Keratinocyte (primary cell): ENCODE measurements around the gene ZNRF4. TPM values are rescaled to one million over a fixed set of nuclear protein-coding genes. Genes with fewer than 3 reads are reported as not detected.

ENCODE experiments used
- DNase-seq: peaks from one replicate; pipeline ENCODE4 v3.0.0-alpha.2; 2011; ENCODE audit warnings: low read depth, missing footprints, low spot score
- FAIRE-seq: peaks from 2 replicates; lab custom pipeline; 2011; peaks lifted over from hg19 to GRCh38; lab: Jason Lieb, UNC
- H2AFZ ChIP-seq: 2 replicates; pipeline ENCODE4 v1.6.0; 2012; ENCODE audit warnings: low read length, control low read depth, inconsistent platforms; ENCODE audit not compliant: control insufficient read depth
- H3K27ac ChIP-seq: 2 replicates; pipeline ENCODE4 v1.5.1; 2011; ENCODE audit warnings: low read length; ENCODE audit not compliant: control insufficient read depth, insufficient read depth
- H3K27me3 ChIP-seq: 3 replicates; pipeline ENCODE4 v1.6.0; 2011; ENCODE audit warnings: low read length; ENCODE audit not compliant: control insufficient read depth, insufficient read depth; ENCODE audit errors: extremely low read depth
- H3K36me3 ChIP-seq, 2 experiments: 2 replicates in 1 of 2; 3 replicates in 1 of 2; pipeline ENCODE4 v1.5.1; 2011; ENCODE audit warnings: low read length in 2 of 2, mild to moderate bottlenecking in 1 of 2; ENCODE audit not compliant: control insufficient read depth in 2 of 2, insufficient read depth in 2 of 2; ENCODE audit errors: extremely low read depth in 1 of 2
- H3K4me1 ChIP-seq: 3 replicates; pipeline ENCODE4 v1.5.1; 2011; ENCODE audit warnings: low read length; ENCODE audit not compliant: control insufficient read depth, insufficient read depth; ENCODE audit errors: extremely low read depth
- H3K4me2 ChIP-seq: 3 replicates; pipeline ENCODE4 v1.6.0; 2011; ENCODE audit warnings: low read depth, low read length; ENCODE audit not compliant: control insufficient read depth, insufficient read depth; ENCODE audit errors: extremely low read depth
- H3K4me3 ChIP-seq, 3 experiments: fragments of 200-600 bp in 1 of 3; sonication (generic) in 1 of 3; 2 replicates in 2 of 3; 3 replicates in 1 of 3; pipeline ENCODE4 v1.5.1; 2011 to 2016; ENCODE audit warnings: low read length in 3 of 3, mild to moderate bottlenecking in 3 of 3, control low read depth in 2 of 3, inconsistent platforms in 1 of 3, low read depth in 1 of 3, mixed read lengths in 1 of 3, mixed run types in 1 of 3, moderate library complexity in 1 of 3; ENCODE audit not compliant: control insufficient read depth in 2 of 3, insufficient read depth in 2 of 3; ENCODE audit errors: extremely low read depth in 1 of 3
- H3K79me2 ChIP-seq: 2 replicates; pipeline ENCODE4 v1.6.0; 2012; ENCODE audit warnings: low read length; ENCODE audit not compliant: control insufficient read depth, insufficient read depth
- H3K9ac ChIP-seq: 3 replicates; pipeline ENCODE4 v1.6.0; 2011; ENCODE audit warnings: low read length; ENCODE audit not compliant: control insufficient read depth, insufficient read depth; ENCODE audit errors: extremely low read depth
- H3K9me1 ChIP-seq: 3 replicates; pipeline ENCODE4 v1.6.0; 2011; ENCODE audit warnings: low read length; ENCODE audit not compliant: control insufficient read depth, insufficient read depth; ENCODE audit errors: extremely low read depth
- H3K9me3 ChIP-seq: 2 replicates; pipeline ENCODE4 v1.5.1; 2012; ENCODE audit warnings: low read depth, low read length; ENCODE audit not compliant: control insufficient read depth
- H4K20me1 ChIP-seq: 3 replicates; pipeline ENCODE4 v1.6.0; 2011; ENCODE audit warnings: low read length; ENCODE audit not compliant: control insufficient read depth, insufficient read depth; ENCODE audit errors: extremely low read depth
- EZH2 ChIP-seq: IDR thresholded peaks from one replicate; pipeline ENCODE4 v1.6.1; 2012; ENCODE audit warnings: inconsistent platforms, mild to moderate bottlenecking, low read length, moderate library complexity
- dilution Hi-C: fragments of 300-500 bp; cut with MboI; formaldehyde crosslinking; loops from one replicate; pipeline ENCODE4 v1.7.0; 2020; ENCODE audit warnings: low sequenced_read_pairs; ENCODE audit not compliant: extremely low pct_ligation_motif_present
- polyA plus RNA-seq, 5 experiments: library from polyadenylated mRNA; depleted of rRNA in 3 of 5; stranded (reverse) in 3 of 5; stranded (forward) in 1 of 5; unstranded in 1 of 5; fragments of >200 nt; gene quantifications; 1 replicate in 1 of 5; 2 replicates in 3 of 5; 3 replicates in 1 of 5; pipeline versions ENCODE4 v1.2.1 to v1.2.3, GENCODE V29; 2011 to 2012; ENCODE audit warnings: missing spikeins in 2 of 5, low read depth in 1 of 5, low replicate concordance in 1 of 5
- TF ChIP-seq, protein P1 (sequence below), 3 experiments: IDR thresholded peaks in 1 of 3; conservative IDR thresholded peaks in 1 of 3; optimal IDR thresholded peaks in 1 of 3; 2 replicates in 2 of 3; 3 replicates in 1 of 3; pipeline versions ENCODE3 to v1.5.1; 2011; ENCODE audit warnings: low read length in 3 of 3, mild to moderate bottlenecking in 3 of 3, moderate library complexity in 2 of 3, control low read depth in 1 of 3, inconsistent platforms in 1 of 3; ENCODE audit not compliant: insufficient read depth in 2 of 3; ENCODE audit errors: extremely low read depth in 1 of 3

Gene ZNRF4
- polyA plus RNA-seq, 1 donor (not counting 4 experiments of a cell fraction or from before 2014, with no cell fraction given): not detected

- Histone ChIP-seq H3K4me3 (no peak overlapping the region), H3K9ac (no peak overlapping the region), H3K4me2 (no peak overlapping the region), H3K27me3 (peaks cover 4% of the 10 kb centered on the region), H4K20me1 (no peaks in the 10 kb centered on the region), H3K9me3 (no peaks in the 10 kb centered on the region), H3K9me1 (no peaks in the 10 kb centered on the region), H2AFZ (no peak overlapping the region), H3K36me3 (no peaks in the 10 kb centered on the region), H3K79me2 (no peaks in the 10 kb centered on the region), H3K4me1 (no peaks in the 10 kb centered on the region), H3K27ac (no peak overlapping the region)
- DNase-seq: no peak
- dilution Hi-C loops: no loop called here
- FAIRE-seq: no peak
- TF ChIP-seq, protein P1, sequence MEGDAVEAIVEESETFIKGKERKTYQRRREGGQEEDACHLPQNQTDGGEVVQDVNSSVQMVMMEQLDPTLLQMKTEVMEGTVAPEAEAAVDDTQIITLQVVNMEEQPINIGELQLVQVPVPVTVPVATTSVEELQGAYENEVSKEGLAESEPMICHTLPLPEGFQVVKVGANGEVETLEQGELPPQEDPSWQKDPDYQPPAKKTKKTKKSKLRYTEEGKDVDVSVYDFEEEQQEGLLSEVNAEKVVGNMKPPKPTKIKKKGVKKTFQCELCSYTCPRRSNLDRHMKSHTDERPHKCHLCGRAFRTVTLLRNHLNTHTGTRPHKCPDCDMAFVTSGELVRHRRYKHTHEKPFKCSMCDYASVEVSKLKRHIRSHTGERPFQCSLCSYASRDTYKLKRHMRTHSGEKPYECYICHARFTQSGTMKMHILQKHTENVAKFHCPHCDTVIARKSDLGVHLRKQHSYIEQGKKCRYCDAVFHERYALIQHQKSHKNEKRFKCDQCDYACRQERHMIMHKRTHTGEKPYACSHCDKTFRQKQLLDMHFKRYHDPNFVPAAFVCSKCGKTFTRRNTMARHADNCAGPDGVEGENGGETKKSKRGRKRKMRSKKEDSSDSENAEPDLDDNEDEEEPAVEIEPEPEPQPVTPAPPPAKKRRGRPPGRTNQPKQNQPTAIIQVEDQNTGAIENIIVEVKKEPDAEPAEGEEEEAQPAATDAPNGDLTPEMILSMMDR (optimal IDR thresholded peaks at IDR 0.05 in 1 of 3, IDR thresholded peaks at IDR 0.05 in 1 of 3, conservative IDR thresholded peaks at IDR 0.05 in 1 of 3; ENCODE audit: extremely low read depth in 1 of 3, insufficient read depth in 2 of 3, low read length in 3 of 3): no peak
- TF ChIP-seq EZH2: no peak
Observed at GRCh38 chr19:5497297-5497696, 42.1 kb downstream of the ZNRF4 start.

DNA sequence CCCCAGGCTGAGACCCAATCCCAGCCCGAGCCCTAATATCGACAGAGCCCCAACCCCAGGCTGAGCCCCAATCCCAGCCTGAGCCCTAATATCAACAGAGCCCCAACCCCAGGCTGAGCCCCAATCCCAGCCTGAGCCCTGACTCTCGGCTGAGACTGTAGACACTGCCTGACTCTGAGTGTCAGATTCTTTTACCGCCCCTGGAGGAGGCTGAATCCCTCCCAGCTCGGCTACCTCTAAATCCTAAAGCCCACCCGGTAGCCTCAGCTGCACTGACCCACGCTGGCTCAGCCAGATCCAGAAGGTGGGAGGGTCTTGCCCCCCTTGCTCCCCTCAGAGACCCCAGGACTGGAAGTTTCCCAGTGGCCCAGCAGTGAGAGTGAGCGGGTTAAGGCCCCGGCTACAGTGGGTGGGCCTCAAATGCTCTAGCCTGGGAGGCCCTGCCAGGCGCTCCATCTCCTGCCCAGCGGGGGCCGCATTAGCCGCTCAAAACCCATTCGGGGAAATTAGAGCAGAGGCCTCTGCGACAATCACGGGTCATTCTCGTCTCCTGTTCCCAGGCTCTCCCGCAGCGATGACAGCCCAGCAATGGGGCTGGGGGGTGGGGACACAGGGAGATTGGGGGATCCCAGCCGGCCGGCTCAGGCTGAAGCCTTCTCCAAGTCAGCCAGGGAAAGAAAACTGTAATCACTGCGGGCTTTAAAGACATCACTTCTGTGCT, 43.8 kb downstream of the ZNRF4 start:
- H3K4me1 ChIP-seq: no peaks in the 10 kb centered on the region
- FAIRE-seq: no peak

More for the DNA sequence above, 43.8 kb downstream of the ZNRF4 start:
- Histone ChIP-seq H3K27ac (no peak overlapping the region), H3K9me3 (peaks cover 2% of the 10 kb centered on the region), H3K9ac (no peak overlapping the region), H3K79me2 (no peaks in the 10 kb centered on the region), H3K9me1 (no peaks in the 10 kb centered on the region), H3K36me3 (no peaks in the 10 kb centered on the region), H2AFZ (no peak overlapping the region), H3K4me2 (no peak overlapping the region), H3K27me3 (peaks cover 4% of the 10 kb centered on the region), H3K4me3 (no peak overlapping the region), H4K20me1 (no peaks in the 10 kb centered on the region)
- dilution Hi-C loops: no loop called here
- TF ChIP-seq EZH2: no peak
- TF ChIP-seq, protein P1 (optimal IDR thresholded peaks at IDR 0.05 in 1 of 3, IDR thresholded peaks at IDR 0.05 in 1 of 3, conservative IDR thresholded peaks at IDR 0.05 in 1 of 3; ENCODE audit: extremely low read depth in 1 of 3, insufficient read depth in 2 of 3, low read length in 3 of 3): no peak
- no peak for DNase-seq
